Neural progenitor cell (in vitro differentiated cells): ENCODE data around the gene PPARA.

Experiments
- EZH2 ChIP-seq: fragments of 200-600 bp; sonication (generic); IDR thresholded peaks from 2 replicates; pipeline ENCODE4 v1.6.1; 2017; ENCODE audit warnings: antibody characterized with exemption, mild to moderate bottlenecking, moderate library complexity
- EZH2phosphoT487 ChIP-seq: fragments of 200-600 bp; sonication (generic); IDR thresholded peaks from 2 replicates; pipeline ENCODE4 v1.6.1; 2017; ENCODE audit warnings: antibody characterized with exemption
- TF ChIP-seq, protein P1 (sequence below): fragments of 200-600 bp; sonication (generic); IDR thresholded peaks from 2 replicates; pipeline ENCODE4 v1.5.1; 2017; ENCODE audit warnings: antibody characterized with exemption, mild to moderate bottlenecking

DNA sequence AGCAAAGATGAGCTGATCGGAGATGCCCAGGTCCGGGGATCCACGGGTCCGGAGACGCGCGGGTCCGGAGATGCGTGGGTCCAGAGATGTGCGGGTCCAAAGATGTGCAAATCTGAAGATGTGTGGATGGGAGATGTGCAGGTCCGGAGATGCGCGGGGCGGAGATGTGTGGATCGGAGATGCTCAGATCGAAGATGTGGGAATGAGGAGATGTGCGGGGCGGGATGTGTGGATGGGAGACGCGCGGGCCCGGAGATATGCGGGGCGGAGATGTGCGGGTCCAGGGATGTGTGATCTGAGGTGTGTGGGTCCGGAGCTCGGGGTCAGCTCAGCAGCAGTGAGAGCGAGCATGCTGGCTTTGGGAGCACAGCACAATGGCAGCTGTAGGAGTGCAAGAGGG lies 64.3 kb downstream of the PPARA start:
- TF ChIP-seq, protein P1, sequence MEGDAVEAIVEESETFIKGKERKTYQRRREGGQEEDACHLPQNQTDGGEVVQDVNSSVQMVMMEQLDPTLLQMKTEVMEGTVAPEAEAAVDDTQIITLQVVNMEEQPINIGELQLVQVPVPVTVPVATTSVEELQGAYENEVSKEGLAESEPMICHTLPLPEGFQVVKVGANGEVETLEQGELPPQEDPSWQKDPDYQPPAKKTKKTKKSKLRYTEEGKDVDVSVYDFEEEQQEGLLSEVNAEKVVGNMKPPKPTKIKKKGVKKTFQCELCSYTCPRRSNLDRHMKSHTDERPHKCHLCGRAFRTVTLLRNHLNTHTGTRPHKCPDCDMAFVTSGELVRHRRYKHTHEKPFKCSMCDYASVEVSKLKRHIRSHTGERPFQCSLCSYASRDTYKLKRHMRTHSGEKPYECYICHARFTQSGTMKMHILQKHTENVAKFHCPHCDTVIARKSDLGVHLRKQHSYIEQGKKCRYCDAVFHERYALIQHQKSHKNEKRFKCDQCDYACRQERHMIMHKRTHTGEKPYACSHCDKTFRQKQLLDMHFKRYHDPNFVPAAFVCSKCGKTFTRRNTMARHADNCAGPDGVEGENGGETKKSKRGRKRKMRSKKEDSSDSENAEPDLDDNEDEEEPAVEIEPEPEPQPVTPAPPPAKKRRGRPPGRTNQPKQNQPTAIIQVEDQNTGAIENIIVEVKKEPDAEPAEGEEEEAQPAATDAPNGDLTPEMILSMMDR = no peak
- TF ChIP-seq EZH2 (no peak), EZH2phosphoT487 (no peak)
